Ishikawa (cell line): Measurements from ENCODE around the gene NRBF2.

Experiments used
- EGR1 ChIP-seq: IDR thresholded peaks from 2 replicates; pipeline ENCODE4 v1.6.1; 2012
- EP300 ChIP-seq: IDR thresholded peaks from 2 replicates; pipeline ENCODE4 v1.6.1; 2012; ENCODE audit warnings: borderline replicate concordance
- FOXM1 ChIP-seq: IDR thresholded peaks from 2 replicates; pipeline ENCODE4 v1.6.1; 2012; ENCODE audit warnings: low read depth, borderline replicate concordance
- RAD21 ChIP-seq: IDR thresholded peaks from 2 replicates; pipeline ENCODE4 v1.6.1; 2012; ENCODE audit warnings: low read depth
- REST ChIP-seq: IDR thresholded peaks from 2 replicates; pipeline ENCODE4 v1.6.1; 2012; ENCODE audit warnings: low read depth, mild to moderate bottlenecking
- TEAD4 ChIP-seq: IDR thresholded peaks from 2 replicates; pipeline ENCODE4 v1.6.1; 2012
- TF ChIP-seq, protein P1 (sequence below): IDR thresholded peaks from 2 replicates; pipeline ENCODE4 v1.6.1; 2012

GRCh38 chr10:63129888-63130287 lies 3.2 kb upstream of the NRBF2 start:
- no peak for TF ChIP-seq EP300
- TF ChIP-seq EGR1: no peak
- no peak for TF ChIP-seq REST
- TF ChIP-seq RAD21: no peak
- TF ChIP-seq TEAD4: 0 out of 2 replicates have a peak, but pooled peaks have one; percentile 14
- TF ChIP-seq, protein P1, sequence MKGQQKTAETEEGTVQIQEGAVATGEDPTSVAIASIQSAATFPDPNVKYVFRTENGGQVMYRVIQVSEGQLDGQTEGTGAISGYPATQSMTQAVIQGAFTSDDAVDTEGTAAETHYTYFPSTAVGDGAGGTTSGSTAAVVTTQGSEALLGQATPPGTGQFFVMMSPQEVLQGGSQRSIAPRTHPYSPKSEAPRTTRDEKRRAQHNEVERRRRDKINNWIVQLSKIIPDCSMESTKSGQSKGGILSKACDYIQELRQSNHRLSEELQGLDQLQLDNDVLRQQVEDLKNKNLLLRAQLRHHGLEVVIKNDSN: no peak
- no peak for TF ChIP-seq FOXM1
